GM12892 (cell line): ENCODE data around the gene PNKD.

Experiments used
- DNase-seq: peaks from one replicate; pipeline ENCODE4 v3.0.0; 2011; ENCODE audit not compliant: insufficient read length
- FAIRE-seq: peaks from 2 replicates; lab custom pipeline; 2011; peaks lifted over from hg19 to GRCh38; lab: Jason Lieb, UNC
- POLR2A ChIP-seq: IDR thresholded peaks from 2 replicates; pipeline ENCODE4 v1.6.1; 2011; ENCODE audit warnings: low read depth, low read length, control low read depth
- POLR2AphosphoS5 ChIP-seq: IDR thresholded peaks from 2 replicates; pipeline ENCODE4 v1.6.1; 2011; ENCODE audit warnings: low read depth, low read length, control low read depth
- TAF1 ChIP-seq: IDR thresholded peaks from 2 replicates; pipeline ENCODE4 v1.6.1; 2011; ENCODE audit warnings: low read depth, mild to moderate bottlenecking, control low read depth, low read length, borderline replicate concordance

Gene PNKD

GRCh38 chr2:218259099-218259961 lies 11.0 kb upstream of the PNKD start:
- DNase-seq (no peak), FAIRE-seq (no peak)
- TF ChIP-seq POLR2AphosphoS5 (no peak), TAF1 (no peak), POLR2A (no peak)

- FAIRE-seq (no peak), DNase-seq (no peak)
These were observed 10.2 kb upstream of the PNKD start for GRCh38 chr2:218260166-218260565.

GRCh38 chr2:218260742-218261422 lies 9.4 kb upstream of the PNKD start, which contains the start of gene GPBAR1:
TSS of gene GPBAR1 (plus strand) at chr2:218261015. CDS start at chr2:218262725, 1,710 bp downstream.
- no peak for FAIRE-seq
- no peak for TF ChIP-seq POLR2AphosphoS5
- TF ChIP-seq POLR2A, result no peak
- TF ChIP-seq TAF1, result no peak
- DNase-seq, result no peak

More at GRCh38 chr2:218260166-218260565, 10.2 kb upstream of the PNKD start:
- TF ChIP-seq POLR2A (no peak), TAF1 (no peak), POLR2AphosphoS5 (no peak)

GRCh38 chr2:218261423-218262236 lies 8.7 kb upstream of the PNKD start:
- no peak for TF ChIP-seq POLR2AphosphoS5
- no peak for TF ChIP-seq TAF1
- TF ChIP-seq POLR2A, result no peak
- FAIRE-seq, result no peak
- no peak for DNase-seq

- TF ChIP-seq POLR2A, result no peak
- no peak for DNase-seq
- FAIRE-seq, result no peak
These were observed 8.1 kb upstream of the PNKD start for GRCh38 chr2:218262237-218262600.

GRCh38 chr2:218262631-218263586 lies 7.4 kb upstream of the PNKD start:
- no peak for TF ChIP-seq TAF1
- TF ChIP-seq POLR2AphosphoS5, result 0 out of 2 replicates have a peak, but pooled peaks have one; percentile 24
- FAIRE-seq, result no peak

GRCh38 chr2:218263817-218264641 lies 6.3 kb upstream of the PNKD start:
- no peak for DNase-seq
- FAIRE-seq, result no peak
- TF ChIP-seq POLR2AphosphoS5 (no peak), TAF1 (no peak), POLR2A (no peak)

More at GRCh38 chr2:218262631-218263586, 7.4 kb upstream of the PNKD start:
- no peak for DNase-seq

- FAIRE-seq (no peak), DNase-seq (no peak)
- TF ChIP-seq POLR2AphosphoS5 (no peak), POLR2A (no peak), TAF1 (no peak)
These were observed 5.4 kb upstream of the PNKD start for GRCh38 chr2:218264773-218265561.

- no peak for FAIRE-seq
These were observed 4.7 kb upstream of the PNKD start for GRCh38 chr2:218265626-218266025.

More at GRCh38 chr2:218265626-218266025, 4.7 kb upstream of the PNKD start:
- DNase-seq, result no peak
- TF ChIP-seq POLR2AphosphoS5, result no peak
- TF ChIP-seq POLR2A, result no peak
- no peak for TF ChIP-seq TAF1
